HL-60 (cell line): ENCODE results near the gene CERS6.

Source experiments
- DNase-seq, 2 experiments: peaks; one replicate each; pipeline ENCODE4 v3.0.0-alpha.2; 2010 to 2020; ENCODE audit warnings: low read depth in 1 of 2, low spot score in 1 of 2
- H3K27ac ChIP-seq: fragments of 250-450 bp; sonication (Bioruptor Pico); replicated peaks from 2 replicates; pipeline ENCODE4 v1.5.1; 2020; ENCODE audit warnings: mild to moderate bottlenecking, moderate library complexity
- H3K27me3 ChIP-seq: fragments of 250-450 bp; sonication (Bioruptor Pico); 2 replicates; pipeline ENCODE4 v1.5.1; 2021; ENCODE audit warnings: mild to moderate bottlenecking, moderate library complexity; ENCODE audit not compliant: insufficient read depth, poor library complexity, severe bottlenecking
- H3K4me3 ChIP-seq: replicated peaks from 2 replicates; pipeline ENCODE4 v1.5.1; 2011; ENCODE audit warnings: mild to moderate bottlenecking, control low read depth, low read length; ENCODE audit not compliant: insufficient read depth
- CTCF ChIP-seq: IDR thresholded peaks from one replicate; pipeline ENCODE4 v1.5.1; 2011; ENCODE audit warnings: low read length, control low read depth, inconsistent platforms; ENCODE audit not compliant: insufficient read depth
- GABPA ChIP-seq: IDR thresholded peaks from 2 replicates; pipeline ENCODE4 v1.6.1; 2012; ENCODE audit warnings: low read depth
- POLR2AphosphoS5 ChIP-seq: IDR thresholded peaks from 2 replicates; pipeline ENCODE4 v1.6.1; 2012; ENCODE audit warnings: low read depth
- REST ChIP-seq: IDR thresholded peaks from 2 replicates; pipeline ENCODE4 v1.6.1; 2012; ENCODE audit warnings: low read depth; ENCODE audit not compliant: insufficient replicate concordance
- SPI1 ChIP-seq: IDR thresholded peaks from 2 replicates; pipeline ENCODE4 v1.6.1; 2012; ENCODE audit warnings: low read depth, mild to moderate bottlenecking, borderline replicate concordance

CERS6 gene

GRCh38 chr2:168482269-168482668 is 26.2 kb downstream of the CERS6 start:
- Histone ChIP-seq H3K4me3 (no peak overlapping the region), H3K27me3 (no peaks in the 10 kb centered on the region), H3K27ac (no peak overlapping the region)
- TF ChIP-seq SPI1, result no peak
- TF ChIP-seq GABPA, result no peak
- no peak for TF ChIP-seq POLR2AphosphoS5
- TF ChIP-seq CTCF, result no peak
- no peak for TF ChIP-seq REST
- no peak for DNase-seq

- DNase-seq, result no peak
- H3K27ac ChIP-seq, result no peak overlapping the region
- TF ChIP-seq REST (no peak), SPI1 (no peak), CTCF (no peak)
- H3K27me3 ChIP-seq, result no peaks in the 10 kb centered on the region
- H3K4me3 ChIP-seq, result no peak overlapping the region
Observed at GRCh38 chr2:168482952-168483831, 27.1 kb downstream of the CERS6 start.

GRCh38 chr2:168486477-168486876 is 30.4 kb downstream of the CERS6 start:
- H3K27ac ChIP-seq, result no peak overlapping the region
- no peaks in the 10 kb centered on the region for H3K27me3 ChIP-seq
- no peak overlapping the region for H3K4me3 ChIP-seq
- no peak for TF ChIP-seq CTCF
- no peak for TF ChIP-seq REST
- no peak for TF ChIP-seq SPI1
- TF ChIP-seq GABPA, result no peak
- no peak for TF ChIP-seq POLR2AphosphoS5
- no peak for DNase-seq
